ENCODE measurements around the gene LRRIQ1. TPM values are rescaled to one million over a fixed set of nuclear protein-coding genes. Genes with fewer than 3 reads are reported as not detected.
"Not testable (repeated sequence)": the region's sequence is repeated elsewhere in the genome, so short reads cannot be mapped to it uniquely, and the experiment has no call there.

The LRRIQ1 gene
- total and polyA plus RNA-seq, 2 donors from 2014 or later: 2.4 to 8.5 TPM

- Histone ChIP-seq H3K9me3 (ENCODE audit: control insufficient read depth in 2 of 3, insufficient read depth in 1 of 3, low read length in 3 of 3) (no peaks in the 10 kb centered on the region), H3K4me3 (ENCODE audit: low read length in 3 of 3) (no peak overlapping the region), H3K27ac (ENCODE audit: low read depth in 2 of 2, low read length in 2 of 2) (no peak overlapping the region), H3K9ac (ENCODE audit: low read length in 3 of 3) (no peak overlapping the region), H3K27me3 (ENCODE audit: control insufficient read depth, insufficient read depth, low read length) (no peaks in the 10 kb centered on the region), H3K36me3 (ENCODE audit: control insufficient read depth in 2 of 3, insufficient read depth in 3 of 3, low read length in 3 of 3) (no peaks in the 10 kb centered on the region), H3K4me1 (ENCODE audit: control insufficient read depth in 2 of 3, insufficient read depth in 2 of 3, low read depth in 1 of 3, low read length in 3 of 3) (no peaks in the 10 kb centered on the region)
- intact Hi-C loops (cut with DNase I): no loop called here
- FAIRE-seq: no peak
- TF ChIP-seq CTCF (IDR thresholded peaks at IDR 0.05; ENCODE audit: borderline replicate concordance, extremely low read depth, insufficient read depth): no peak
- no peak for DNase-seq
These were observed 152.5 kb downstream of the LRRIQ1 start for GRCh38 chr12:85188619-85189018.

GRCh38 chr12:85190728-85191127, 154.6 kb downstream of the LRRIQ1 start:
- no peak for FAIRE-seq
- Histone ChIP-seq H3K27ac (ENCODE audit: low read depth in 2 of 2, low read length in 2 of 2) (no peak overlapping the region), H3K9me3 (ENCODE audit: control insufficient read depth in 2 of 3, insufficient read depth in 1 of 3, low read length in 3 of 3) (no peaks in the 10 kb centered on the region), H3K4me3 (ENCODE audit: low read length in 3 of 3) (no peak overlapping the region), H3K36me3 (ENCODE audit: control insufficient read depth in 2 of 3, insufficient read depth in 3 of 3, low read length in 3 of 3) (no peaks in the 10 kb centered on the region), H3K27me3 (ENCODE audit: control insufficient read depth, insufficient read depth, low read length) (no peaks in the 10 kb centered on the region), H3K4me1 (ENCODE audit: control insufficient read depth in 2 of 3, insufficient read depth in 2 of 3, low read depth in 1 of 3, low read length in 3 of 3) (no peaks in the 10 kb centered on the region), H3K9ac (ENCODE audit: low read length in 3 of 3) (no peak overlapping the region)
- DNase-seq: no peak
- TF ChIP-seq CTCF (IDR thresholded peaks at IDR 0.05; ENCODE audit: borderline replicate concordance, extremely low read depth, insufficient read depth): no peak
- intact Hi-C loops (cut with DNase I): no loop called here

GRCh38 chr12:85203809-85204208, 167.7 kb downstream of the LRRIQ1 start:
- FAIRE-seq; H3K4me1 ChIP-seq (ENCODE audit: control insufficient read depth in 2 of 3, insufficient read depth in 2 of 3, low read depth in 1 of 3, low read length in 3 of 3); H3K27ac ChIP-seq (ENCODE audit: low read depth in 2 of 2, low read length in 2 of 2); H3K4me3 ChIP-seq (ENCODE audit: low read length in 3 of 3); H3K27me3 ChIP-seq (ENCODE audit: control insufficient read depth, insufficient read depth, low read length); H3K9ac ChIP-seq (ENCODE audit: low read length in 3 of 3); intact Hi-C loops (cut with DNase I); DNase-seq; H3K36me3 ChIP-seq (ENCODE audit: control insufficient read depth in 2 of 3, insufficient read depth in 3 of 3, low read length in 3 of 3); H3K9me3 ChIP-seq (ENCODE audit: control insufficient read depth in 2 of 3, insufficient read depth in 1 of 3, low read length in 3 of 3): not testable (repeated sequence)

- H3K27ac ChIP-seq (ENCODE audit: low read depth in 2 of 2, low read length in 2 of 2): no peak overlapping the region
- no peaks in the 10 kb centered on the region for H3K4me1 ChIP-seq (ENCODE audit: control insufficient read depth in 2 of 3, insufficient read depth in 2 of 3, low read depth in 1 of 3, low read length in 3 of 3)
- H3K9me3 ChIP-seq (ENCODE audit: control insufficient read depth in 2 of 3, insufficient read depth in 1 of 3, low read length in 3 of 3): no peaks in the 10 kb centered on the region
- TF ChIP-seq CTCF (IDR thresholded peaks at IDR 0.05; ENCODE audit: borderline replicate concordance, extremely low read depth, insufficient read depth): no peak
- no peak overlapping the region for H3K9ac ChIP-seq (ENCODE audit: low read length in 3 of 3)
- H3K27me3 ChIP-seq (ENCODE audit: control insufficient read depth, insufficient read depth, low read length): no peaks in the 10 kb centered on the region
- no peak overlapping the region for H3K4me3 ChIP-seq (ENCODE audit: low read length in 3 of 3)
- intact Hi-C loops (cut with DNase I): no loop called here
- no peaks in the 10 kb centered on the region for H3K36me3 ChIP-seq (ENCODE audit: control insufficient read depth in 2 of 3, insufficient read depth in 3 of 3, low read length in 3 of 3)
- DNase-seq: peak in 1 of 5 donors; percentile 32
- no peak for FAIRE-seq
These were observed 170.4 kb downstream of the LRRIQ1 start for GRCh38 chr12:85206543-85206942.

GRCh38 chr12:85224339-85224738, 188.2 kb downstream of the LRRIQ1 start:
- DNase-seq; H3K9me3 ChIP-seq (ENCODE audit: control insufficient read depth in 2 of 3, insufficient read depth in 1 of 3, low read length in 3 of 3); H3K4me1 ChIP-seq (ENCODE audit: control insufficient read depth in 2 of 3, insufficient read depth in 2 of 3, low read depth in 1 of 3, low read length in 3 of 3); H3K9ac ChIP-seq (ENCODE audit: low read length in 3 of 3); FAIRE-seq; intact Hi-C loops (cut with DNase I); H3K36me3 ChIP-seq (ENCODE audit: control insufficient read depth in 2 of 3, insufficient read depth in 3 of 3, low read length in 3 of 3); H3K27ac ChIP-seq (ENCODE audit: low read depth in 2 of 2, low read length in 2 of 2); H3K4me3 ChIP-seq (ENCODE audit: low read length in 3 of 3); H3K27me3 ChIP-seq (ENCODE audit: control insufficient read depth, insufficient read depth, low read length): not testable (repeated sequence)

All from kidney (tissue), 14 donors.